Renal cortical epithelial cell (primary cell): ENCODE data around the gene GCNT1. TPM values are rescaled to one million over a fixed set of nuclear protein-coding genes. Genes with fewer than 3 reads are reported as not detected.
A peak's percentile ranks its signal among the peaks of the same experiment; 100 is the strongest.
"Not testable (repeated sequence)": the region's sequence is repeated elsewhere in the genome, so short reads cannot be mapped to it uniquely, and the experiment has no call there.

Experiments
- DNase-seq: peaks from one replicate; pipeline ENCODE4 v3.0.0-alpha.2; 2011; ENCODE audit warnings: low read depth
- total RNA-seq: library from RNA; depleted of rRNA; stranded (reverse); fragments of >200 nt; gene quantifications from 2 replicates; pipeline ENCODE4 v1.2.3, GENCODE V29; 2014

The GCNT1 gene
- total RNA-seq, 1 donor from 2014 or later, result 130 TPM

- no peak for DNase-seq
Observed at GRCh38 chr9:76443887-76444286, 15.1 kb upstream of the GCNT1 start.

- DNase-seq, result no peak
Observed at GRCh38 chr9:76444322-76444929, 14.6 kb upstream of the GCNT1 start.

GRCh38 chr9:76445976-76446375 is 13.0 kb upstream of the GCNT1 start:
- no peak for DNase-seq

- no peak for DNase-seq
Observed at GRCh38 chr9:76448501-76448900, 10.5 kb upstream of the GCNT1 start.

GRCh38 chr9:76451234-76451633 is 7.7 kb upstream of the GCNT1 start:
- peak; percentile 96 for DNase-seq

DNA sequence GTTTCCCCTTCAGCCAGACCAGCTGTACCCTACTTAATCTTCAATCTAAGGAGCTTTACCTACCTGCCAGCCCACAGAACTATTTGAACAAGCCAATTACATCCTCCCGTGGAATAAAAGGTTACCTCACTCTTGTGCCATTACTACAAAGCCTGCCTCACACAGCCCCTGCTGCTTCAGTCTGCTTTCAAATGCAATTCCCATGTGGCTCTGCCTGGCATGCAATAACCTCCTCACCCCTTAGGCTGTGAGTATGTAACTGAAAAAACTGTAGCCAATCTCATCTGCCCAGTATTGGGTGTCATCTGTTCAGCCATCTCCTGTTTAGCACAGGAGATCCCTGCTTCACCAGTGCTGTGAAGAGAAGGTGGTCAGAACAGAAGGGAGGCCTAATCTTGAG is 6.1 kb upstream of the GCNT1 start:
- DNase-seq, result no peak

DNA sequence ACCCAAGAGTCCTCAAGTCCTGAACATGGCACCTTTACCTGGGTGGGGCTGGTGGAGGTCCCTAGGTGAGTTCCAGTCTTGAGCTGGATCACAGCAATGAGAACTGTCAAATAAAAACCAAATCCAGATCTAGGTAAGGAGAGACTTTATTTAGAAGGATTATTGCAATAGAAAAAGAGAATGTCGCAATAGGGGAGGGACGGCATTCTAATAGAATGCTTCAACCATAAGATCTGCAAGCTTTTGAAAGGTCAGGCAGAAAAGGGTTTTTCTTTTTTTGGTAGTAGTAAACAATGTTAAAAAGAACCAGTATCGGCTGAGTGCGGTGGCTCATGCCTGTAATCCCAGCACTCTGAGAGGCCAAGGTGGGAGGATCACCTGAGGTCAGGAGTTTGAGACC is 5.2 kb upstream of the GCNT1 start:
- DNase-seq, result peak; percentile 86

DNA sequence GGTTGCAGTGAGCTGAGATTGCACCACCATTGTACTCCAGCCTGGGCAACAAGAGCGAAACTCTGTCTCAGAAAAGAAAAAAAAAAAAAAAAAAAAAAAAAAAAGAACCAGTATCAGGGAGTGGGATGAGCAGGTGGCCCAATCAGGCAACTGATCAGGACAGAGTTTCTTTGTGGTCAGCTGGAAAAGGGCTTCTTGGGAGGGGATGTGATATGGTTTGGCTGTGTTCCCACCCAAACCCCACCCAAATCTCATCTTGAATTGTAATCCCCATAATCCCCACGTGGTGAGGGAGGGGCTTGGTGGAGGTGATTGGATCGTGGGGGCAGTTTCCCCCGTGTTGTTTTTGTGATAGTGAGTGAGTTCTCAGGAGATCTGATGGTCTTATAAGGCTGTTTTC is 4.7 kb upstream of the GCNT1 start:
- DNase-seq, result no peak

DNA sequence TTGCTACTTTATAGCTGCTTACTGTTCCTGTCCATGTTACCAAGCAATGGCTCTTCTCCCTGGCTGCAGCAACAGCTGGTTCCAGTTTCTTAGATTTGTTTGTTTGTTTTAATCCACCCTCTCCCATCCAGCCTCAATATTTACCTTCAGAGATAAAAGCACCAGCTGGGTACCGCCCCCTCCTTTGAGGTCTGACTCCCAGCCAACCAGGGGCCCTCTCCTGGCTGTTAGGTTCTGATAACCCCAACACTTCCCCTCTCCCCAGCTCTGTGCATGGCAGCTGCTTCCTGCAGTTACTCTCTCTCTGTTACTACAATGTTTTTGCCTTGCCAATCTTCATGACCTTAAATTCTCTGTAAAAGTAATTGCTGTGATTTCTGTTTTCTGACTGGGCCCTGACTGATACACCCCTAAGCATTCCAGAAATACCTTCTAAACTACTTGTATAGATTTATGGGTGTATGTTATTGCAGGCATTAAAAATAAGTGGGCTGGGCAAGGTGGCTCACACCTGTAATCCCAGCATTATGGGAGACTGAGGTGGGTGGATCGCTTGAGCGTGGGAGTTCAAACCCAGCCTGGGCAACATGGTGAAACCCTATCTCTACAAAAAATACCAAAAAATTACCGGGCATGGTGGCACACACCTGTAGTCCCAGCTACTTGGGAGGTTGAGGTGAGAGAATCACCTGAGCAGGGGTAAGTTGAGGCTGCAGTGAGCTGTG is 2.6 kb upstream of the GCNT1 start:
- DNase-seq, result peak; percentile 72

DNA sequence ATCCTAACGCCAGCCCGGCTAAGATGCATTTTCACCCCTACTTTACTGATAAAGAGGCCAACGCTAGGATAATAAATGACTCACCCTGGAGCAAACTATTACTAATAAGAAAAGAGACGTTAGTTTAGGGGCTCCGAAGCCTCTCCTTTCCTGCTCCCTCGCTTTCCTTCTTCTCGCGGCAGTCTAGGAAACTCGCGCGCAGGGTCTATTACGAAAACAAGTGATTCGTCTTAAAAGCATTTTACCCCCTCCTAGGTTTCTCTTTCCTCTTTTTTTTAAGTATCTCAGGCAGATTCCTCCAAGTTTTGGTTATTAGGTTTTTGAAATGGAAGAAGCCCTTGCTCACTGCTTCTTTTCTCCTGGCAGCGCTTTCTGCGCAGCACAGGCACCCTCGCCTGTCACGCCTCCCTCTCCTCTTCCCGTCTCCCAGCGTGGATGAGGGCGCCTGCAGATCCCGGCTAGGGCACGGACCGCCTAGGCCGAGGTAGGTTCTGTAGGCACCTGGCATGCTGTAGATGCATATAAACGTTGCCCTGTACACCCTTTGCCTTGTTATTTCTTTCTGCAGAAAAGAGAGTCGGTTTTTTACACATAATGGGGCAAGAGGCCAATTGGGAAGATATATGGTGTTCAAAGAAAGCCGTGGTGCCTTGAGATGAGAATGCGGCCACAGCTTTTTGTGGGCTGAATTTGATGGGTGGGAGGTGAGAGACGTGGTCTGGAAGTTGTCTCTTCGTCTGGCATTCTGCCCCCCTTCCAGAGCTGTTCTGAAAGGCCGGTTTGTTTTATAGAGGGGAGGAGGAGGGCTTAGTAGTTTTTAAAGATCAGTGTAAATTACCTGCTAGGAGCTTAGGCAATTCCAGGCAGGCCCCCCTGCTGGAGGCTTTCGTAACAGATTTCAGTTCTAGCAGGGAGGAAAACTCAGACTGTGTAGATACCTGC is 983 bp downstream of the GCNT1 start:
- peak; percentile 56 for DNase-seq

GRCh38 chr9:76462126-76462525 is 3.1 kb downstream of the GCNT1 start:
- no peak for DNase-seq

- no peak for DNase-seq
Observed at GRCh38 chr9:76463211-76463610, 4.2 kb downstream of the GCNT1 start.

DNA sequence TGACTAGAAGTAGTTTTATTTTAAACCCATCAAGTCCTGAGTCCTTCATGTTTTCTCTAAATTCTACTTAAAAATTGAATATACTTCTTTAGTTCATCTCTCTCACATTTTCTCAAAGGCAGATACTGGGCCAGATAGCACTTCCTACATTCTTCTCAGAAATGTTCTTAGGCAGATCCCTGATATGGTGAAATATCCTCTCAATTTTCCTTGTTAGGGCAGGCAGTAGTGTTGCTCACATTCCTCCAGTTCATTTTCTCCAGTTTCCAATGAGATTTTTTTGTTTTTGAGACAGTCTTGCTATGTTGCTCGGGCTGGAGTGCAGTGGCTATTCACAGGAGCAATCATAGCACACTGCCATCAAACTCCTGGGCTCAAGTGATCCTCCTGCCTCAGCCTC is 5.7 kb downstream of the GCNT1 start:
- DNase-seq, result no peak

DNA sequence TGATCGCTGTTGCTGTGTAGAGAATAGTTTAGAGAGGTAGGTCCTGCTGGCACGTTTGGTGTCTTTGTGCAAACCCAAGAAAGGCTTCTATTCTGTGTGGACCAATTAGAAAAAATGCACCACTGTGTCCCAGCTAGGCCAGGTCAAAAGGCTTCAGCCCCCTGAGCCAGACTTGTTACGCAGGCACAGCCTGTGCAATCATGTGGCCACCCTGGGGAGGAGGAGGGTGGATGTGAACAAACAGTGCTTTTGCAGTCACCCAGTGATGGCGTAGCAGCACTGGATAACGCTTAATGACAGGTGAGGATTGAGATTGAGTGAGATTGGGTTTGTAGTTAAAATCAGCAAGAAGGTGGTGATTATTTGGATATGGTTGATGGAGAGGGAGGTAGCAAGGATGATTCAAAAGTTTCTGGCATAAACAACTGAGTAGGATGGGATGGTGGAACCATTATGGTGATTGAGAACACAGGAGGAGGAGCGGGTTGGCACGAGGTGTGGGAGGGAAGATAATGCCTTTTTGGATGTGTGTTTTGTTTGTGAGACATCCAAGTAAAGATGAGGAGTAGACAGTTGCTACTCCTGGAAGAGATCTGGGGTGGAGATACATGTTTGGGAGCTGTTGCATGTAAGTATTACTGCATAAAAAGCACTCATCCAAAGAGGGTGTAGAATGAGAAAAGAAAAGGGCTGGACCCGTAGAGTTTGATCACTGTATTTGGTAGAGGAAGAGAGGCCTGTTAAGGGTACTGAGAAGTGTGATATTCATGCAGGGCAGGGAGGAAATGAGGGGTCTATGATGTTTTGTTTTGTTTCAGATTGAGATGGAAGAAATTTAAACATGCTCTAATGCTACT is 6.7 kb downstream of the GCNT1 start:
- DNase-seq, result no peak

GRCh38 chr9:76466299-76466605 is 7.3 kb downstream of the GCNT1 start:
- DNase-seq, result no peak

- DNase-seq, result no peak
Observed at GRCh38 chr9:76474419-76474818, 15.4 kb downstream of the GCNT1 start.

- no peak for DNase-seq
Observed at GRCh38 chr9:76475686-76476085, 16.7 kb downstream of the GCNT1 start.

DNA sequence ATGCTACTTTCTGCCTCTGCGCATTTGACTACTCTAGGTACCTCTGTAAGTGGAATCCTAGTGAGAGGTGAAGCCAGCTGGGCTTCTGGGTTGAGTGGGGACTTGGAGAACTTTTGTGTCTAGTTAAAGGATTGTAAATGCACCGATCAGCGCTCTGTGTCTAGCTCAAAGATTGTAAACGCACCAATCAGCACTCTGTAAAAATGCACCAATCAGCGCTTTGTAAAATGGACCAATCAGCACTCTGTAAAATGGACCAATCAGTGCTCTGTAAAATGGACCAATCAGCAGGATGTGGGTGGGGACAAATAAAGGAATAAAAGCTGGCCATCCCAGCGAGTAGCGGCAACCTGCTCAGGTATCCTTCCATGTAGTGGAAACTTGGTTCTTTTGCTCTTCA is 18.8 kb downstream of the GCNT1 start:
- not testable (repeated sequence) for DNase-seq

DNA sequence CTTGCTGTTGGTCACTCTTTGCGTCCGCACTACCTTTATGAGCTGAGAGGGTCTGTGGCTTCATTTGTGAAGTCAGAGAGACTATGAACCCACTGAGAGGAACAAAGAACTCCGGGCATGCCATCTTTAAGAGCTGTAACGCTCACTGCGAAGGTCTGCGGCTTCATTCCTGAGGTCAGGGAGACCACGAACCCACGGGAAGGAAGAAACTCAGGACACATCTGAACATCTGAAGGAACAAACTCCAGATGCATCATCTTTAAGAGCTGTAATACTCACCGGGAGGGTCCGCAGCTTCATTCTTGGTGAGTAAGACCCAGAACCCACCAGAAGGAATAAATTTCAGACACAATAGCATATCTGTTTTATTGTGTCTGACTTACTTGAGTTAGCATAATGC is 19.2 kb downstream of the GCNT1 start:
- DNase-seq, result no peak

DNA sequence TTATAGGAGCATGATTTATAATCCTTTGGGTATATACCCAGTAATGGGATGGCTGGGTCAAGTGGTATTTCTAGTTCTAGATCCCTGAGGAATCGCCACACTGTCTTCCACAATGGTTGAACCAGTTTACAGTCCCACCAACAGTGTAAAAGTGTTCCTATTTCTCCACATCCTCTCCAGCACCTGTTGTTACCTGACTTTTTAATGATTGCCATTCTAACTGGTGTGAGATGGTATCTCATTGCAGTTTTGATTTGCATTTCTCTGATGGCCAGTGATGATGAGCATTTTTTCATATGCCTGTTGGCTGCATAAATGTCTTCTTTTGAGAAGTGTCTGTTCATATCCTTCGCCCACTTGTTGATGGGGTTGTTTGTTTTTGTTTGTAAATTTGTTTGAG is 20.4 kb downstream of the GCNT1 start:
- DNase-seq, result not testable (repeated sequence)

- peak; percentile 59 for DNase-seq
Observed at GRCh38 chr9:76486151-76486550, 27.2 kb downstream of the GCNT1 start.
